ENCODE measurements around the gene GPS1. TPM values are rescaled to one million over a fixed set of nuclear protein-coding genes. Genes with fewer than 3 reads are reported as not detected.
"Not testable (repeated sequence)": the region's sequence is repeated elsewhere in the genome, so short reads cannot be mapped to it uniquely, and the experiment has no call there.

The GPS1 gene
- total RNA-seq, 1 experiment from 2014 or later: 84.0 TPM

DNA sequence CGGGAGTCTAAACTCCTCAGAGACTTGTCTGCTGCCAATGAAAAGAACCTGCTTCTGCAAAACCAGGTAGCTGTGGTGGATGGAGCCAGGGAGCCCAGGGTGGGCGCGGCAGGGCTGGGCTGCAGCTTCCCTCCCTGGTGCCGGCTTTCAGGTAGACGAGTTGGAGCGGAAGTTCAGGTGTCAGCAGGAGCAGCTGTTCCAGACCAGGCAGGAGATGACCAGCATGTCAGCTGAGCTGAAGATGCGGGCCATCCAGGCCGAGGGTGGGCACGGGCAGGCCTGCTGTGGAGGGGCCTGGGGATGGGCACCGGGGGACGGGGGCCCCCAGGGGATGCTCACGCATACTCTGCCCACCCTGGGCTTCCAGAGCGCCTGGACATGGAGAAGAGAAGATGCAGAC is 23.5 kb upstream of the GPS1 start:
- DNase-seq (ENCODE audit: low read depth): no peak

- DNase-seq (ENCODE audit: low read depth): no peak
Measured at GRCh38 chr17:82028966-82029365, 22.7 kb upstream of the GPS1 start.

DNA sequence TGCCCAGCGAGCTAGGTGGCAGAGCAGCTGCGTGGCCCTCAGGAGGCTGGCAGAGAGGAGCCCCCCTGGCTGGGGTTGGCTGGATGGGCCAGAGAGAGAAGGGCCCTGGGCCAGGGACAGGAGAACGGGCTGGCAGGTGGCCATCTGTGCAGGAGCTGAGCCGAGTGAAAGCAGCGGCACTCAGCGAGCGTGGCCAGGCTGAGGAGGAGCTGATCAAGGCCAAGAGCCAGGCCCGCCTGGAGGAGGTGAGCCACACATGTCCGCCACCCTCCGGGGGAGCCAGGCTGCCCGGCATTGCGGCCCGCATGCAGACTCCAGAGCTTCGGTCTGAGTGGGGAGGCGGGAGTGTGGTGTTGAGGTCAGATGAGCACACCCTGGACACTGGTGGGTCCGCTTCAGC is 22.3 kb upstream of the GPS1 start:
- DNase-seq (ENCODE audit: low read depth): no peak

- DNase-seq (ENCODE audit: low read depth): no peak
Measured at GRCh38 chr17:82029990-82030469, 21.7 kb upstream of the GPS1 start.

DNA sequence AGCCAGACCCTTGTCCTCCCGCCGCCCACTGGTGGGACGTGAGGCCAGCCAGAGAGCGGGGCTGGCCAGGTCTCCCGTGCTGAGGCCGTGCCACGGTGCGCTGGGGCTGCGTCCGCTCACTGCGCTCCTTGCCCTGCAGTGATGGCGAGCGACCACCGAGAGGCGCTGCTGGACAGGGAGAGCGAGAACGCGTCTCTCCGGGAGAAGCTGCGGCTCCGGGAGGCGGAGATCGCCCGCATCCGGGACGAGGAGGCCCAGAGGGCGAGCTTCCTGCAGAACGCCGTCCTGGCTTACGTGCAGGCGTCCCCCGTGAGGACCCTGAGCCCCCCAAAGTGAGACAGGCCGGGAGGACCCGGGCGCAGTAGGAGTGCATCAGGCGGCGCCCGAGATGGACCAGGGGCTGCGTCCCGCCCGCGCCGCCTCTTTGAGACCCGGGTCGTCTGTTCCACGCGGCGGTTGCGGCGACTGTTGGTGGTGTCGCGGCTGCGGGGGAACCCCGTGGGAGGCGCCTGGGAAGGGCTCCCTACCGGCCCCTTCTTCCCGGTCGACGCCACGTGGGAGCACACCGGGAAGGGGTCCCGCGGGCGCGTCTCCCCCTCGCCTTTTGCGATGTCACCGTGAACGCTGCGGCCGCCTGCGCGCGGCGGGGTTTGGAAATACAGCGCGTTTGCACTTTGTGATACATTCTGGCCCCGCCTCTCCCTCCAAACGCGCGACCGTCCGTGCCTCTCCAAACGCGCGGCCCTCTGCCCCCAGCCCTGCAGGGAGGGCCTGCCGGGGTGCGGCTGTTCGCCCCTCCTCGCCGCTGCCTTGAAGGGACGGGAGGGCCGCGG is 21.0 kb upstream of the GPS1 start:
- peak; percentile 66 for DNase-seq (ENCODE audit: low read depth)

DNA sequence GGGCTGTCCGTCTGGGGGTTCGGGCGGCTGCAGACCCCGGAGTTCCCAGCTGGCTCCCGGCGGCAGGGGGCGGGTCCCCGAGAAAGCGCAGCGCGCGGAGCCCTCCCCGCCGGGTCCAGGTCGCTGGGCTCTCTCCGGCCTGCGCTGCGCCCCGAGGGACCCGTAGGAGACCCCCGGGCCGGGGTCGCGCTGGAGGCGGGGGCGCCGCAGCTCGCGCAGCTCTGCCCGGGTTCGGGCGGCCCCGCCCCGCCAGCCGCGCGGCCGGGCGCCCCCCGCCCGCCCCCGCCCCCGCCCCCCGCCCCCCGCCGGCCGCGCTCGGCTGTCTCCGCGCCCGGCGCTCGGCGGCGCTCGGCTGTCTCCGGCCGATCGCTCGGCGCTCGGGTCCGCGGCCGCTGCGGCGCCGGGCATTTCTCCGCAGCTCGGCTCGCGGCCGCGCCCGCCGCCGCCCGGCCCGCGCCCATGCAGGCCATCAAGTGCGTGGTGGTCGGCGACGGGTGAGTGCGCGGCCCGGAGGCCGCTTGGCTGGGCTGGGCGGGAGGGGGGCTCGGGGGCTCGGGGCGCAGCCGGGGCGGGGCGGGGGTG is 20.3 kb upstream of the GPS1 start, which contains the start of gene RAC3:
Gene RAC3 (plus strand): TSS at position 376 of the 582 bp plus-strand sequence. CDS start 84 bp downstream, at position 460.
- DNase-seq (ENCODE audit: low read depth): no peak

- no peak for DNase-seq (ENCODE audit: low read depth)
Measured at GRCh38 chr17:82031885-82032627, 19.6 kb upstream of the GPS1 start.

GRCh38 chr17:82033359-82034085 is 18.2 kb upstream of the GPS1 start:
- DNase-seq (ENCODE audit: low read depth): no peak

DNA sequence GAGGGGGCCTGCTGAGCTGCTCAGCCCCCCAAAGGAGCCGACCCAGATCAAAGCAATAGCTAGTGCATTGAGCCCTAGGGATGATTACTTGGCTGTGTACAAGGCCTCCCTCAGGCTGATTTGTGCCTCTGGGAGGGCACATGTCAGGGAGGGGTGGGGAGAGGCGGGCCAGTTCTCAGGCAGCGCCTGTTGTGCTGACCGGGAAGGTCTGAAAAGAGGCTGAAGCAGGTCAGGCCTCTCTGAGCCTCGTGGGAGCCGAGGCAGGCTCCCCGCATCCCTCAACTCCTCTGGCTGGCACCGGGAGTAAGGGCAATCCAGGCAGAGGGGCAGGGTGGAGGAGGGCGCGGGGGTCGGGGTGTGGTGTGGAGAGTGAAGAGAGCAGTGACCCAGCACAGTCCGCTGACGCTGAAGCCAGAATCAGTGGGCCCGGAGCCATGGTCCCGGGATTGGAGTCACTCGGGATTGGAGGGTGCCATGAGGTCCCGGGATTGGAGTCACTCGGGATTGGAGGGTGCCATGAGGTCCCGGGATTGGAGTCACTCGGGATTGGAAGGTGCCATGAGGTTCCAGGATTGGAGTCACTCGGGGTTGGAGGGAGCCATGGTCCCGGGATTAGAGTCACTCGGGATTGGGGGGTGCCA is 17.2 kb upstream of the GPS1 start:
- DNase-seq (ENCODE audit: low read depth): no peak

DNA sequence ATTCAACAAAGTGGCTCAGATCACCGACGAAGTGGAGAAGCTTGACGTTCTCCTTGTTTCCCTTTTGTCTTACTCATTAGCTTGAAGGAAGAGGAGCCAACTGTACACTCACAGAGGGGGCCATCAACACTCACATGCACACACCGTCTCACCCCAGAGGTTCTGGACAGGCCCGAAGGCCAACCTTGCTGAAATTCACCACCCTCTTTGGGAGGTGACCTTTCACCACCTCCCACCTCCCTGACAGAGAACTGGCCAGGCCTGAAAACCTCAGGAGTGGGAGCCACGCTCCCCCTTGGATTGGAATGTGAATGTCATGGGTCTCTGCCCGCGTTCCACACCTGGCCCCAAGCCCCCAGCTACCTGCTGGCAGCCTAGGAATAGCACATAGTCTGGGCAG is 16.2 kb upstream of the GPS1 start:
- DNase-seq (ENCODE audit: low read depth): no peak

DNA sequence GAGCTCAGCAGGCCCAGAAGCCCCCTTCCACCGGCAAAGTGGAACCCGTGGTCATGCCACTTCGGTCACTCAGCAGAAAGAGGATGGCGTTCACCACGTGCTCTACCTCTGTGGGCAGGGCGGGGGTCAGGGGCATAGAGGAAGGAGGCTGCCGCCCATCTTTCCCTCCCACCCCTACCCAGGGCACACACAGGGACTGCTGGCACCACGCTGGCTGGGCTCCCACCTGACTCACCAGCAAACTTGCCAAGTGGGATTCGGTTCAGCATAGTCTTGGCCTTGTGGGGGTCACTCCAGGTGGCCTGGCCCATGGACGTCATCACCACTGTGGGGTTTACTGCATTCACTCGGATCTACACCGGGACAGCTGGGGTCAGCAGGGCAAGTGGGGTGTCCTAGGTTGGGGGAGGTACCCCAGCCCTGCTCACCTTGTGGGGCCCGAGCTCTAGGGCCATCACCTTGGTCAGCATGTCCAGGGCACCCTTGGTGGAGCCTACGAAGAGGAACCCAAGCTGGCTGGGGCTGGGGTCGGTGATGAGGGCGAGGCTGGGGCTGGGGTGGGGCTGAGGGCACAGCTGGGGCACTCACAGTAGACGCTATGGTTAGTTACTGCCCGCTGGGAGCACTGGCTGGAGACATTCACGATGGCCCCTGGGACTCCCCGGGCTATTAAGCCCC is 15.6 kb upstream of the GPS1 start:
- DNase-seq (ENCODE audit: low read depth): no peak

- DNase-seq (ENCODE audit: low read depth): no peak
Measured at GRCh38 chr17:82036634-82037091, 15.0 kb upstream of the GPS1 start.

GRCh38 chr17:82037092-82037888 is 14.4 kb upstream of the GPS1 start, which contains the start of gene DCXR:
DCXR (minus strand) TSS chr17:82037697; CDS start chr17:82037682, 15 bp downstream.
- peak; percentile 93 for DNase-seq (ENCODE audit: low read depth)

- no peak for DNase-seq (ENCODE audit: low read depth)
Measured at GRCh38 chr17:82037889-82038195, 13.9 kb upstream of the GPS1 start.

- not testable (repeated sequence) for DNase-seq (ENCODE audit: low read depth)
Measured at GRCh38 chr17:82038796-82039409, 12.8 kb upstream of the GPS1 start.

- DNase-seq (ENCODE audit: low read depth): no peak
Measured at GRCh38 chr17:82039695-82040299, 11.9 kb upstream of the GPS1 start.

DNA sequence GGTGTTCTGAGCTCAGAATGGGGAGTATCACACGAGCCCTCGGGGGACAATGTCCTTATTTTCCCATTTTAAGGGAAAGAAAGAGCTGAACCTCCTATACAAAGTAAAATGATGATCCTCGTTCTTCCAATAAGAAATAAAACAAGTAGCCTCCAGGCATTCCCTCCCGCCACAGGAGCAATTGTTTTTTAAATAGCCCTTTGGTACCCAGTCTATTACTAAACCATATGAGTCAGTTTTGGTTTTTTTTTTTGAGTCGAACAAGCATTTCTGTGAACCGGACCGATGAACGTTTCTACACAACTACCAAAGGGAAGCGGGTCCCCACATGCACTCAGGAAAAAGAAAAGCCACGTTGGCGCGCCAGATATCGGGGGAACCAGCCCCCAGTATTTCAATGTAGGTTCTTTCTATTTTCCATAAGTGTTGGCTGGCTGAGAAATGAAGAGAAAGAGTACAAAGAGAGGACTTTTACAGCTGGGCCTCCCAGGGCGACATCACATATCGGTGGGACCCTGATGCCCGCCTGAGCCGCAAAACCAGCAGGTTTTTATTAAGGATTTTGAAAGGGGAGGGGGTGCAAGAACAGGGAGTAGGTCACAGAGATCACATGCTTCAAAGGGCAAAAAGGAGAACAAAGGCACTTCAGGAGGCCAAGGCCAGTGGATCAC is 10.4 kb upstream of the GPS1 start:
- peak; percentile 40 for DNase-seq (ENCODE audit: low read depth)

DNA sequence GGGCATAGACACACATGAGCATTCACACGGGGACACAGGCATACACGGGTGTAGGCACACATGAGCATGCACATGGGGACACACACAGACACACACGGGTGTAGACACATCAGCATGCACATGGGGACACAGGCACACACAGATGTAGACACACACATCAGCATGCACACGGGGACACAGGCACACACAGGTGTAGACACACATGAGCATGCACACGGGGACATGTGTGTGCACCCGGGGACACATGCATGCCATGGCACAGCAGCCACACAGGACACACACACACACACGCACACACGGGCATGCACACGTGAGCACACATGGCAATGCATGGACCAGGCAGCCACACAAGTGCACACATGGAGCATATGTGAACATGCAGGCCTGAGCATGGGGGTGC is 9.0 kb upstream of the GPS1 start:
- DNase-seq (ENCODE audit: low read depth): no peak

Data from RPMI7951 (cell line).